SH-SY5Y (cell line): ENCODE measurements around the gene CCR4.

Experiments
- GATA2 ChIP-seq: IDR thresholded peaks from 2 replicates; pipeline ENCODE4 v1.6.1; 2011; ENCODE audit warnings: mild to moderate bottlenecking, low read depth, low read length
- GATA3 ChIP-seq: IDR thresholded peaks from 2 replicates; pipeline ENCODE4 v1.6.1; 2011; ENCODE audit warnings: low read depth, mild to moderate bottlenecking, low read length, moderate library complexity

CCR4 gene

DNA sequence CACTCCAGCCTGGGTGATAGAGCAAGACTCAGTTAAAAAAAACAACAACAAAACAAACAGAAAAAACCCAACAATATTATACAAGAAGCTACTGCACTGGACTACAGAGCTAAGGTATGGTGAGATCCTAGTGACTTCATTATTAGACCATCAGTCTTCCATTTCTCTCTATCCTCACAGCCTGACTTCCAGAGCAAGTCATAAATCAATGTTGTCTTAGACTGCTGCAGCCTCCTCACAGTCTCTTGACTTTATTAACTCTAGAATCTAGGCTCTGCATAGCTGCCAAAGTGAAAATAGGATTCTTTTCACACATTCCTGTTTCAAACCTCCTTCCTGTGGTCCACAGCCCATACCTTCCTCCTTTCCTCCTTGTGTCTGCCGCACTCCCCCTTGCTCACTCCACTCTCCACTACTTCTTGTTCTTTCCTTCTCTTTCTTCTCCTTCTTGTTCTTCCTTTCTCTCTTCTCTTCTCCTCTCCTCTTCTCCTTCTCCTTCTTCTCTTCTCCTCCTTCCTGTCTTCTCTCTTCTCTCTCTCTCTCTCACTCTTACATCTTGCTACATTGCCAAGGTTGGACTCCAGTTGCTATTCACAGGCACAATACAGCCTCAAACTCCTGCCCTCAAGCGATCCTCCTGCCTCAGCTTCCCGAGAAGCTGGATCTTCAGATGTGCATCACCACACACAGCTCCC, 49.4 kb downstream of the CCR4 start:
- TF ChIP-seq GATA3 (no peak), GATA2 (no peak)

DNA sequence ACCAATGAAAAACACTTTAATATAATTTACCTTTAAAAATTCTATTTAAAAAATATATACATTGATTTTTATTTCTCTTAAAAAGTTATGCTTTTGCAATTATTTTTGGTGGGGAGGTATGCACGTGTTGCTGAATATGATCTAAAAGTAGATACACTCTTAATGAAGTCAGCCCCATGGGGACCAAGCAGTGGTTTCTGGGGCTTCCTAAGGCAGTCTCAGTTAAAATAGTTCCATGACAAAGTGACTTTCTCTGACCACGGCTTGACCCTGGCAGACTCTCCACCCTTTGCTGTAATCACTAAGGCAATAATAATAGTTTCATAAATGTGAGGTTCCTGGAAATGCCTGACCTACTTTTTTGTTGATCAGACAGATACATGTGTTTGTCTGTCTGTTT, 50.4 kb downstream of the CCR4 start:
- no peak for TF ChIP-seq GATA2
- no peak for TF ChIP-seq GATA3

DNA sequence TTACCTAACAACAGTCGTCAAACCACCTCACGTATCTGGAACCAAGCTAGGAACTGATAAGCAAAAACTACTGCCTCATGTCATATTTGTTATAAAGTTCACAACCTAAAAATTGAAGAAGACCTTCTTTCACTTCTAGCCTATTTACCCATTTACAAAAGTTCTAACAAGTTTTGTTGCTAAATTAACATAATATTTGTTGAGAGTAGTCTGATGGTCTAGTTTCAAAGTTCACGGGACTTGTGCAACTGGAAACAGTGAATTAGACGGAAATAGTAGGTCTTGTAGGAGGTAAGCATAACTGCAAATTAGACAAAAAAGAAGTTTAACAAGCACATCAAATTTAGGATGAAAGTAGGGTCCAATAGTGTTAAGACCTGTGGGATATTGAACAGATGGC, 51.9 kb downstream of the CCR4 start:
- TF ChIP-seq GATA3 (no peak), GATA2 (no peak)

DNA sequence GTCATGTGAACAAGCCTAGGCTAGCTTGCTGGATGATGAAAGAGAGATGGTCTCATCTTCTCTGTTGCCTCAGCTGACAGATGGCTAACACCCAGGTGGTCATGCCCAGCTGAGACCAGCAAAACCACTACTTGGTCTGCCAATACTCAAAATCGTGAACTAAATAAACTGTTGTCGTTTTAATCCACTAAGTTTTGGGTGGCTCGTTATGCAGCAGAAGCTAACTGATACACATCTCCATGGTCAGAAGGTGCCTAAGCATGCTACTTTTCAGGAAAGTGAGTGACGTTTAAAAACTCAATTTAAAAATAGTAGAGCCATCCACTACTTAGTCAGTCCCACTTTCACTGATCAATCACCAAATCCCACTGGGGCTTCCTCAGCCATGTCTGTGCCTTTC, 52.8 kb downstream of the CCR4 start:
- TF ChIP-seq GATA3: no peak
- no peak for TF ChIP-seq GATA2

DNA sequence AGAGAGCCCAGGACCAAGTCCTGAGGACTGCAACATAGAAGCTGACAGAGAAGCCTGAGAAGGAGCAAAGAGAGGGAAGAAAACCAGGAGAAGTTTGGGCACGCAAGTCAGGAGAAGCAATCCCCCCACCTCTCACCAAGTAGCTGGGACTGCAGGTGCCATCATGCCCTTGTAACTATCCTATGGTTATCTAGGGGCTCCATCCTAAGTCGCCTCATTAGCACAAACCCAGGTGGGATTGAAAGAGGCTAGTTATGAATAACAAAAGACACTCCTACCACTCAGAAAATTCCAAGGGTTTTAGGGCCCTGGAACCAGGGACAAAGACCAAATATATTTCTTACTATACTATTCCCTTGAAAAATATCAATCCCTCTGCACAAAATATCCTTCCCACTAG, 53.5 kb downstream of the CCR4 start:
- TF ChIP-seq GATA3 (no peak), GATA2 (no peak)
